SU-DHL-6 (cell line): ENCODE data around the gene KRT35.

Source experiments
- H2AFZ ChIP-seq: fragments of 200-600 bp; sonication (generic); 2 replicates; pipeline ENCODE4 v1.6.1; 2014; ENCODE audit warnings: low read depth, mild to moderate bottlenecking, moderate library complexity, mixed read lengths, antibody characterized with exemption, low read length; ENCODE audit not compliant: severe bottlenecking
- H3F3A ChIP-seq: fragments of 200-600 bp; shearing (Covaris generic); 2 replicates; pipeline ENCODE4 v1.6.0; 2016; ENCODE audit warnings: antibody characterized with exemption, mild to moderate bottlenecking; ENCODE audit not compliant: insufficient read depth
- H3K27ac ChIP-seq: fragments of 200-600 bp; sonication (generic); 2 replicates; pipeline ENCODE4 v1.5.1; 2016; ENCODE audit warnings: low read depth, mild to moderate bottlenecking, low read length, moderate library complexity, mixed read lengths
- H3K27me3 ChIP-seq: fragments of 200-600 bp; sonication (generic), shearing (Covaris generic); 2 replicates; pipeline ENCODE4 v1.6.0; 2014; ENCODE audit warnings: mild to moderate bottlenecking, low read length
- H3K36me3 ChIP-seq: fragments of 200-600 bp; sonication (generic); 2 replicates; pipeline ENCODE4 v1.6.1; 2014; ENCODE audit warnings: mild to moderate bottlenecking, low read length, mixed read lengths
- H3K4me2 ChIP-seq: fragments of 300-600, 200-600 bp; shearing (Covaris generic), sonication (generic); 2 replicates; pipeline ENCODE4 v1.6.0; 2014; ENCODE audit warnings: low read length, low read depth, mild to moderate bottlenecking; ENCODE audit not compliant: poor library complexity, severe bottlenecking
- H3K4me3 ChIP-seq: fragments of 200-600 bp; sonication (generic); 2 replicates; pipeline ENCODE4 v1.5.1; 2014; ENCODE audit warnings: antibody characterized with exemption, low read length, mild to moderate bottlenecking, mixed read lengths; ENCODE audit not compliant: insufficient read depth, poor library complexity, severe bottlenecking
- H3K79me2 ChIP-seq: fragments of 200-600 bp; sonication (generic); 2 replicates; pipeline ENCODE4 v1.6.1; 2014; ENCODE audit warnings: mild to moderate bottlenecking, low read length, moderate library complexity; ENCODE audit not compliant: insufficient read depth
- H3K9ac ChIP-seq: fragments of 200-600 bp; sonication (generic); 2 replicates; pipeline ENCODE4 v1.7.0; 2014; ENCODE audit warnings: mild to moderate bottlenecking, low read length
- H3K9me2 ChIP-seq: fragments of 200-600 bp; sonication (generic); replicated peaks from 2 replicates; pipeline ENCODE4 v1.6.1; 2014; ENCODE audit warnings: low read length; ENCODE audit not compliant: insufficient read depth
- H3K9me3 ChIP-seq: fragments of 200-600 bp; sonication (generic); 2 replicates; pipeline ENCODE4 v1.6.1; 2014; ENCODE audit warnings: low read length, mixed read lengths; ENCODE audit not compliant: insufficient read depth
- H4K20me1 ChIP-seq: fragments of 200-600 bp; sonication (generic); 2 replicates; pipeline ENCODE4 v1.6.1; 2014; ENCODE audit warnings: low read depth, mild to moderate bottlenecking, antibody characterized with exemption, low read length, moderate library complexity, mixed read lengths
- CTCF ChIP-seq: fragments of 200-600 bp; sonication (generic); IDR thresholded peaks from one replicate; pipeline ENCODE4 v1.5.1; 2017; ENCODE audit warnings: antibody characterized with exemption, mild to moderate bottlenecking, low read length, moderate library complexity; ENCODE audit not compliant: insufficient read depth, poor library complexity, severe bottlenecking
- EZH2phosphoT487 ChIP-seq: fragments of 200-600 bp; sonication (generic), shearing (Covaris generic); conservative IDR thresholded peaks from 2 replicates; pipeline ENCODE4 v1.6.1; 2018; ENCODE audit warnings: mild to moderate bottlenecking, antibody characterized with exemption, low read length, moderate library complexity, mixed read lengths

KRT35 gene

GRCh38 chr17:41491476-41491875 is 10.5 kb upstream of the KRT35 start:
- Histone ChIP-seq H2AFZ (no peak overlapping the region), H3K4me3 (no peak overlapping the region), H3K27me3 (no peaks in the 10 kb centered on the region), H3K9me2 (no peaks in the 10 kb centered on the region), H3K4me2 (no peak overlapping the region), H3K27ac (no peak overlapping the region), H3K36me3 (no peaks in the 10 kb centered on the region), H3F3A (no peaks in the 10 kb centered on the region), H4K20me1 (no peaks in the 10 kb centered on the region), H3K9me3 (no peaks in the 10 kb centered on the region), H3K79me2 (no peaks in the 10 kb centered on the region), H3K9ac (no peak overlapping the region)
- no peak for TF ChIP-seq EZH2phosphoT487
- no peak for TF ChIP-seq CTCF

GRCh38 chr17:41490000-41490990 is 9.3 kb upstream of the KRT35 start:
- Histone ChIP-seq H4K20me1 (no peaks in the 10 kb centered on the region), H3K9me2 (no peaks in the 10 kb centered on the region), H3F3A (no peaks in the 10 kb centered on the region), H3K9me3 (no peaks in the 10 kb centered on the region), H3K27ac (no peak overlapping the region), H3K4me3 (no peak overlapping the region), H3K79me2 (no peaks in the 10 kb centered on the region), H3K9ac (no peak overlapping the region), H3K4me2 (no peak overlapping the region), H2AFZ (no peak overlapping the region), H3K36me3 (no peaks in the 10 kb centered on the region), H3K27me3 (no peaks in the 10 kb centered on the region)
- TF ChIP-seq CTCF = no peak
- TF ChIP-seq EZH2phosphoT487 = no peak

GRCh38 chr17:41489531-41489930 is 8.6 kb upstream of the KRT35 start, which contains the start of gene KRT36:
KRT36 (minus strand) TSS chr17:41489910; CDS start chr17:41489864, 46 bp downstream.
- Histone ChIP-seq H3K4me2 (no peak within 1 kb of the TSS), H3K9ac (no peak within 1 kb of the TSS), H3K27me3 (no peaks in the 10 kb centered on the region), H3K9me2 (no peaks in the 10 kb centered on the region), H3K27ac (no peak within 1 kb of the TSS), H3F3A (no peaks in the 10 kb centered on the region), H3K79me2 (no peaks in the 10 kb centered on the region), H4K20me1 (no peaks in the 10 kb centered on the region), H3K9me3 (no peaks in the 10 kb centered on the region), H3K4me3 (no peak within 1 kb of the TSS), H2AFZ (no peak within 1 kb of the TSS), H3K36me3 (no peaks in the 10 kb centered on the region)
- TF ChIP-seq EZH2phosphoT487 = no peak
- no peak for TF ChIP-seq CTCF
